Measurements from ENCODE around the gene TMCC1.

TMCC1 gene

DNA sequence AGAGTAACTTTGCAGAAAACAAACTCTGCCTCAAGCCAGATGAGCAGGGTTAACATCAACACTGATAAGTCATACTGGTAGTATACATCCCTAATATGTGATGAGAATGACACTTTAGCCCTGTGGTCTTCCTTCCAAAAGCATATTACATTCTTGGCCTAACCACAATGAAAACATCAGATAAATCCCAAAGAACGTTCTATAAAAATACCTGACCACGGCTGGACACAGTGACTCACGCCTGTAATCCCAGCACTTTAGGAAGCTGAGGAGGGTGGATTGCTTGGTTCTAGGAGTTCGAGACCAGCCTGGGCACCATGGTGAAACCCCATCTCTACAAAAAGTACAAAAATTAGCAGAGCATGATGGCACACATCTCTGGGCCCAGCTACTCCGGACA lies 4.7 kb downstream of the TMCC1 start:
- TF ChIP-seq SIN3A (IDR thresholded peaks at IDR 0.05; ENCODE audit: borderline replicate concordance, insufficient read depth, low read length) (no peak), FOXP2 (optimal IDR thresholded peaks at IDR 0.05; ENCODE audit: borderline replicate concordance, extremely low read depth, extremely low read length, insufficient read depth) (no peak), POLR2AphosphoS5 (IDR thresholded peaks at IDR 0.05; ENCODE audit: low read depth, low read length) (no peak), TAF1 (IDR thresholded peaks at IDR 0.05; ENCODE audit: borderline replicate concordance, insufficient read depth, low read length) (no peak)
- TF ChIP-seq, protein P1, sequence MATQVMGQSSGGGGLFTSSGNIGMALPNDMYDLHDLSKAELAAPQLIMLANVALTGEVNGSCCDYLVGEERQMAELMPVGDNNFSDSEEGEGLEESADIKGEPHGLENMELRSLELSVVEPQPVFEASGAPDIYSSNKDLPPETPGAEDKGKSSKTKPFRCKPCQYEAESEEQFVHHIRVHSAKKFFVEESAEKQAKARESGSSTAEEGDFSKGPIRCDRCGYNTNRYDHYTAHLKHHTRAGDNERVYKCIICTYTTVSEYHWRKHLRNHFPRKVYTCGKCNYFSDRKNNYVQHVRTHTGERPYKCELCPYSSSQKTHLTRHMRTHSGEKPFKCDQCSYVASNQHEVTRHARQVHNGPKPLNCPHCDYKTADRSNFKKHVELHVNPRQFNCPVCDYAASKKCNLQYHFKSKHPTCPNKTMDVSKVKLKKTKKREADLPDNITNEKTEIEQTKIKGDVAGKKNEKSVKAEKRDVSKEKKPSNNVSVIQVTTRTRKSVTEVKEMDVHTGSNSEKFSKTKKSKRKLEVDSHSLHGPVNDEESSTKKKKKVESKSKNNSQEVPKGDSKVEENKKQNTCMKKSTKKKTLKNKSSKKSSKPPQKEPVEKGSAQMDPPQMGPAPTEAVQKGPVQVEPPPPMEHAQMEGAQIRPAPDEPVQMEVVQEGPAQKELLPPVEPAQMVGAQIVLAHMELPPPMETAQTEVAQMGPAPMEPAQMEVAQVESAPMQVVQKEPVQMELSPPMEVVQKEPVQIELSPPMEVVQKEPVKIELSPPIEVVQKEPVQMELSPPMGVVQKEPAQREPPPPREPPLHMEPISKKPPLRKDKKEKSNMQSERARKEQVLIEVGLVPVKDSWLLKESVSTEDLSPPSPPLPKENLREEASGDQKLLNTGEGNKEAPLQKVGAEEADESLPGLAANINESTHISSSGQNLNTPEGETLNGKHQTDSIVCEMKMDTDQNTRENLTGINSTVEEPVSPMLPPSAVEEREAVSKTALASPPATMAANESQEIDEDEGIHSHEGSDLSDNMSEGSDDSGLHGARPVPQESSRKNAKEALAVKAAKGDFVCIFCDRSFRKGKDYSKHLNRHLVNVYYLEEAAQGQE (IDR thresholded peaks at IDR 0.05; ENCODE audit: insufficient read depth in 1 of 2, low read depth in 2 of 2, low read length in 2 of 2): no peak

DNA sequence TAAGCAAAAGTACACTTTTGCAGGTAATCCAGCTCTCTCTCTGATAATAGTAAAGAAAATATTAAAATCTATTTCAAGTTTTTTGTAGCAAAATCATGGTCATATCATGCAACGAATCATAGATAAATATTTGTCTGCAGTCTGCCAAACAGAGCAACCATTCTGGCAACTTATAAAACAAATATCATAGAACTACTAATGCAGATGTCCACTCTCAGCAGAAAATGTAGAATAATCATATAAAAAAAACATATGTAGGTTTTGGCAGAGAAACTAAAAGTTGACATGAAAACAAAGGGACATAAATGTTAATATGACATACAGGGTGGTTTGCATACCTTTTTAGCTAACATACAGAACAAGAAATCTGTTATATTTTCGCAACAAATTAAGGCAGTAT lies 12.2 kb downstream of the TMCC1 start:
- TF ChIP-seq SIN3A (IDR thresholded peaks at IDR 0.05; ENCODE audit: borderline replicate concordance, insufficient read depth, low read length): no peak
- TF ChIP-seq, protein P1 (IDR thresholded peaks at IDR 0.05; ENCODE audit: insufficient read depth in 1 of 2, low read depth in 2 of 2, low read length in 2 of 2): no peak
- no peak for TF ChIP-seq POLR2AphosphoS5 (IDR thresholded peaks at IDR 0.05; ENCODE audit: low read depth, low read length)
- TF ChIP-seq FOXP2 (optimal IDR thresholded peaks at IDR 0.05; ENCODE audit: borderline replicate concordance, extremely low read depth, extremely low read length, insufficient read depth): no peak
- TF ChIP-seq TAF1 (IDR thresholded peaks at IDR 0.05; ENCODE audit: borderline replicate concordance, insufficient read depth, low read length): no peak

- no peak for TF ChIP-seq SIN3A (IDR thresholded peaks at IDR 0.05; ENCODE audit: borderline replicate concordance, insufficient read depth, low read length)
- TF ChIP-seq POLR2AphosphoS5 (IDR thresholded peaks at IDR 0.05; ENCODE audit: low read depth, low read length): no peak
- TF ChIP-seq TAF1 (IDR thresholded peaks at IDR 0.05; ENCODE audit: borderline replicate concordance, insufficient read depth, low read length): no peak
- no peak for TF ChIP-seq FOXP2 (optimal IDR thresholded peaks at IDR 0.05; ENCODE audit: borderline replicate concordance, extremely low read depth, extremely low read length, insufficient read depth)
- TF ChIP-seq, protein P1 (IDR thresholded peaks at IDR 0.05; ENCODE audit: insufficient read depth in 1 of 2, low read depth in 2 of 2, low read length in 2 of 2): no peak
Observed at GRCh38 chr3:129878355-129878754, 15.2 kb downstream of the TMCC1 start.

- TF ChIP-seq FOXP2 (optimal IDR thresholded peaks at IDR 0.05; ENCODE audit: borderline replicate concordance, extremely low read depth, extremely low read length, insufficient read depth) (no peak), POLR2AphosphoS5 (IDR thresholded peaks at IDR 0.05; ENCODE audit: low read depth, low read length) (no peak), TAF1 (IDR thresholded peaks at IDR 0.05; ENCODE audit: borderline replicate concordance, insufficient read depth, low read length) (no peak), SIN3A (IDR thresholded peaks at IDR 0.05; ENCODE audit: borderline replicate concordance, insufficient read depth, low read length) (no peak)
- TF ChIP-seq, protein P1 (IDR thresholded peaks at IDR 0.05; ENCODE audit: insufficient read depth in 1 of 2, low read depth in 2 of 2, low read length in 2 of 2): no peak
Observed at GRCh38 chr3:129868912-129869311, 24.6 kb downstream of the TMCC1 start.
